ENCODE measurements around the gene VASN.

Gene VASN

DNA sequence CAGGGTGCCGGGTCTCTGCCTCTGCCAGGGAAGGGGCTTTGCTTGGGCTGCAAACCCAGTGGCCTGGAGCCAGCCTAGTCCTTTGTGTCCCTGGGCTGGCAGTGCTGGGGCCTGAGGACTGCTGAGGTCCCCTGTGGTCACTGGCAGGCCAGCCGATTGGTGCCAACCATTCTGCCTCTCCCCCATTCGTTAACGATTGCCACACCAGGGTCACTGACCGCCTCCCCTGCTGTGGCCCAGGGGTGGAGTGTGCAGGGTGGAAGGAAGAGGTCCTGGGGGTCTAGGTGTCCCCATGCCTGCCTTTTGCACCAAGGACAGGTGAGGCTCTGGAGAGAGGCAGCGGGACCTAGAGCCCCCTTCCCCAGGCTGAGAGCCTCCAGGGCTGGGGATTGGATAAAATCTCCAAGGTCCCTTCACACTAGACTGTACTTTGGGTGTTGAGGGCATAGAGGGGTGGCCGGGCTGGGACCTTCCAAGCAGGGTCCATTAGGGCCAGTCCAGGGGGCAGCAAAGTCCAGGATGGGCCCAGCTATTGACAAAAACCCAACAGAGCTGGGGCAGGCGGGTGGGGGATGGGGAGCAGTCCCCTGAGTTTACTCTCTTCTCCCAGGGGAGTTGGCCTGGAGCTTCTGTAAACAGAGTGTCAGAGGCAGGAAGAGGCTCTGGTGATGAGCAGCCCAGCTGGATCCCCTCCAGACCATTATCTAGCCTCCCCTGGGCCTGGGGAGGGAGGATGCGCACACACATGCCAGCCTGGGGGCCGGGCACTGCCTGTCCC is 1.1 kb downstream of the VASN start:
- DNase-seq (ENCODE audit: low spot score): no peak

GRCh38 chr16:4373356-4373908 is 1.8 kb downstream of the VASN start:
- DNase-seq (ENCODE audit: low spot score): no peak

DNA sequence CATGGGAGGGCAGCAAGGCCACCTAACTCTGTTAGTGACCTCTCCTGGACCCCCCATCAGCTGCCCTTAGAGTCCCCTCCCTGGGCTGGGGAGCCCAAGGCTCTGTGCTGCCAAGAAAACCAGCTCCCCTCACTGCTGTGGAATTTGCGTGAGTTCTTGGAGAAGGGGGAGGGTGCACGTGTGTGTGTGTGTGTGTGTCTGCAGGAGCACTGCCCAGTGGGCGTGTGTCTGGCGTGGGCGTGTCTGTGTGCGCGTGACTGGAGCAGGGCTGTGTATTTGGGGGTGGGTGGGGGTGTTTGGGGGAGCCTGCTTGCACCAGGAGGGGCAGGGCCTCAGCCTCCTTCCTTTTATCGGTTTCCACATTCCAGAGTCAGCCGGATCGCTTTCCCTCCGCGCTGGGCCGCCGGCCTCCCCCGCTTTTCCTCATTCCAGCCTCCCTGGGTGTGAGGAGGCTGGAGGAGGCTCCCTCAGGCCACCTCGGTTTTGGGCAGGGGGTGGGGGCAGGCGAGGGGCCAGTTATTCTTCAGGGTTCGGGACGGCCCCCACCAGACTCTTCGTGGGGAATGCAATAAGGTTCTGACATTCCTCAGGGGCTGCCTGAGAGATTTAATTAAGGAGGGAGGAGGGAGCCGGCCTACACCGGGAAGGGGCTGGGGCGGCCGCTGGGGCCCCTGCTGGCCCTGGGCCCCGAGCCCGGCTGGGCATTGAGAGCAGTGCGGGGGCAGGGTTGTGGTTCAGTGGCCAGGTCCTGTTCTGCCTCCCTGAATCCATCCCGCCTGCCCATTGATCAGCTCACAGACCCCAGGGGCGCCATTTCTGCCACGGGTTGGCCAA is 2.5 kb downstream of the VASN start:
- no peak for DNase-seq (ENCODE audit: low spot score)

- no peak for DNase-seq (ENCODE audit: low spot score)
Measured at GRCh38 chr16:4375717-4376116, 4.1 kb downstream of the VASN start.

GRCh38 chr16:4376126-4376892 is 4.7 kb downstream of the VASN start:
- DNase-seq (ENCODE audit: low spot score): no peak

GRCh38 chr16:4376893-4377572 is 5.4 kb downstream of the VASN start:
- no peak for DNase-seq (ENCODE audit: low spot score)

DNA sequence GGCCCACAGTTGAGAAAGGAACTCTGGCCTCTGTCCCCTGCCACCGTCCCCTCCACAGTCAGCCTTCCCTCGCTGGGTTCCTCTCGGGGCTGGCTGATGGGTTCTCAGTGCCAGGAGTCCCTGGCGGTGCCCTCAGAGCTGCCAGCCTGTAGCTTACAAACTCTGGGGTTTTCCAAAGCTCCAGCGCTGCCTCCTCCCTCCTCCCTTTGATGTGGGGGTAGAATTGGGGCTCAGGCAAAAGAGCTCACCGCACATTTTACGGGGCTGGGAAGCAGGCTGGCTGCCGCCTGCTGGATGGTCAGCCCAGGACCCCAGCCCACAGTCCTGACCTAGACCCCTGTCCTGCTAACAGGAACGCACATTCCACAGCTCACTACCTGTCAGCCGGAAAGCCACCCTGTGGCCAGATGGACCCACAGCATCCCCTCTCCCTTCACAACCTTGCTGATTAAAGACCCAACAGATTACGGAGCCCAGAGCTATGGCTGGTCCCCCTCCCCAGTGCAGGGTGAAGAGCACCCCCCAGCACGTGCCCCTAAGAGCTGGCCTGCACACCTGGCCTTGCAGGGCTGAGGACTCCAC is 6.0 kb downstream of the VASN start:
- no peak for DNase-seq (ENCODE audit: low spot score)

GRCh38 chr16:4378161-4378666 is 6.6 kb downstream of the VASN start:
- DNase-seq (ENCODE audit: low spot score): no peak

DNA sequence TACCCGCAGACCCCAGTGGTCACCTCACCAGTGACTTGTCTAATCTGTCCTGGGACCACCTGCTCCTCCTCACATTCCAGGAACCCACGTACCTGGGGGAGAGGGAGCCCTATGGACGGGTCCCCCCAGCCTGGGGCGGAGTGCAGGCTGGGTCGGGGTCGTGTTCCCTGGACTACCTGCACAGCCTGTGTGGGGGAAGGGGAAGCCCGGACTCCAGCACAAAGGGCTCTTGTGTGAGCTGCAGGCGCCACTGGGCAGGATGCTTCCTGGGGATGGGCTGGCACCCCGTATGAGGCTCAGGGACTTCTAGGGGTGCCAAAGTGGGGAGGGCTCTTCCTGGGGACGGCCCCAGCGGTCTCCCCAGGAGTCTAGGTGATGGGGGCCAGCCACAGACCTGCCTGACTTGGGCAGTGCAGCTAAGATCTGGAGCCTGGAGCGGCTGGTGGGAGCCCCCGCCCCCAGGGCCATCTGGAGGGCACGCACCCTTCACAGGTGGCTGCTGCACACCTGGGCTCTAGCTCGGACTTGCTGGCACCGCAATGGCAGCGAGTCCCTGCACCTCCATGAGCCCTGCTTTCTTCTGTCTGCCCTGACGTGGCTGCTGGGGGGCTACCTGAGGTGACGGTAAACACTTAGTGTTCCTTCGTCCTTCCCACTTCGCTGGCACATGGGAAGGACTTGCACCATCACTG is 7.5 kb downstream of the VASN start:
- no peak for DNase-seq (ENCODE audit: low spot score)

GRCh38 chr16:4380119-4381063 is 8.7 kb downstream of the VASN start:
- DNase-seq (ENCODE audit: low spot score): no peak

- no peak for DNase-seq (ENCODE audit: low spot score)
Measured at GRCh38 chr16:4381072-4381934, 9.7 kb downstream of the VASN start.

- DNase-seq (ENCODE audit: low spot score): no peak
Measured at GRCh38 chr16:4381935-4382794, 10.5 kb downstream of the VASN start.

DNA sequence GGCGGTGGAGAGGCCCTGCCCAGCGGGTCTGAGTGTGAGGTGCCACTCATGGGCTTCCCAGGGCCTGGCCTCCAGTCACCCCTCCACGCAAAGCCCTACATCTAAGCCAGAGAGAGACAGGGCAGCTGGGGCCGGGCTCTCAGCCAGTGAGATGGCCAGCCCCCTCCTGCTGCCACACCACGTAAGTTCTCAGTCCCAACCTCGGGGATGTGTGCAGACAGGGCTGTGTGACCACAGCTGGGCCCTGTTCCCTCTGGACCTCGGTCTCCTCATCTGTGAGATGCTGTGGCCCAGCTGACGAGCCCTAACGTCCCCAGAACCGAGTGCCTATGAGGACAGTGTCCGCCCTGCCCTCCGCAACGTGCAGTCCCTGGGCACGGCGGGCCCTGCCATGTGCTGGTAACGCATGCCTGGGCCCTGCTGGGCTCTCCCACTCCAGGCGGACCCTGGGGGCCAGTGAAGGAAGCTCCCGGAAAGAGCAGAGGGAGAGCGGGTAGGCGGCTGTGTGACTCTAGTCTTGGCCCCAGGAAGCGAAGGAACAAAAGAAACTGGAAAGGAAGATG is 11.2 kb downstream of the VASN start:
- no peak for DNase-seq (ENCODE audit: low spot score)

DNA sequence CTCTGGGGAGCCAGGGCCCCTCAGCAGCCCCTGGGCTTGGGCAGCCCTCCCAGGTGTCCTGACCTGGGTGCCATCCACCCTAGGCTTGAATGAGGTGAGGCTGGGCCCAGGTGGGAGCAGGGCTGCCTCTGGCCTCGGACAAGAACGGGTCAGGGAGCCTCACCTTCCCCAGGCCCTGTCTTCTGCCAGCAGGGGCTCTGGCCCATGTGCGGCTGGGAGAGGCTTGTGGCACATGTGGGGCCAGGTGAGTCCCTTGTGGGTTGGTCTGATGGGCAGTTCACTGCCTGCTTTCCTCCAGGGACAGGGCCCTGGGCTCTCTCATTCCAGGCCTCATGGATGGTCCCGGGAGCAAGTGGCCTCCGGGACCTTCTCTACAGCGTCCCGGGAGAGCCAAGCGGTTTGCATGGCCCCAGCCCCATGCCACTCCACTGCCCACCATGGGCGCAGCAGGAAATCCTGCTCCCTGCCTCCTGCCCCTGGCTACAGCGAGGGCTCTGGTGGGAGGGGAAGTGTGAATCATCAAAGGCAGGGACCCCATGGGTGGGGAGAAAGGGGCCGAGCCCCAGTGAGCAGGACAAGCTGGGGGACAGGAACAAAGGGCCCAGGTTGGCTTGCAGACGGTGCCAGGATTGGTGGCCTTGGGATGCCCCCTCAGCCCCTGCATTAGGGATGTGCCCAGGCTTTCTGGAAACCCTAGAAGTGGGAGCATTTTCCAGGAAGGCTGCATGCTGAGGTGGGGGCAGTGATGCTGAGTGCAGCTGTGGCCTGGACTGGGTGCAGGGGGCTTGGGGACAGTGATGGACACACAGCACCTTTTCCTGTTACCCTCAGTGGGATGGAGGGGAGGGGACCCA is 12.2 kb downstream of the VASN start:
- no peak for DNase-seq (ENCODE audit: low spot score)

DNA sequence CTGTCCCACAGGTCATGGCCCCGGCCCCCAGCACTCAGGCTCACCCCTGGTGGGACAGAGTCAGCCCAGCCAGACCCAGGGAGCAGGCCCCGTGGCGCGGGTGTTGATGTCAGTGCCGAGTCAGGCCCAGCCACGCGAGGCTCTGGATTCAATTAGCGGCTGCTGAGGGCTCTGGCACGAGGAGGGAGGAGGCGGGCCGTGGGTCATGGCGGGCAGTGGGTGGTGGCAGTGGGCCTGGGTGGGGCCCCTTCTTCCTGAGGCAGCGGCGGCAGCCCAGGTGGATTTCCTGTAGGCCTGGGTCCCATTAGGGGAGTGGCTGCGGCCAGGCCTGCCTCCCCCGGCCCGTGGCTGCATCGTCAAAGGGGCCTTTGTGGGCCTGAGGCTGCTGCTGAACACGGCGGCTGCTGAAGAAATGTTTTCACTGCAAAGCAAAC is 12.9 kb downstream of the VASN start:
- DNase-seq (ENCODE audit: low spot score): no peak

Measured in activated CD4-positive, alpha-beta T cell treated with anti-CD3 and anti-CD28 coated beads, Interleukin-2, Interleukin-4, amounts not matched to agents 100 ng/mL and 50 ng/mL, durations not matched to agents 16 hours and 8 hours (primary cell).